HG02943 (cell line): Measurements from ENCODE around the gene CITED4.

ENCODE experiments used
- ATAC-seq: cut with Tn5 transposase; IDR thresholded peaks from one replicate; pipeline ENCODE4 v1.9.1; 2021; ENCODE audit warnings: mild to moderate bottlenecking, low read depth, moderate library complexity; ENCODE audit not compliant: unreplicated experiment

CITED4 gene

DNA sequence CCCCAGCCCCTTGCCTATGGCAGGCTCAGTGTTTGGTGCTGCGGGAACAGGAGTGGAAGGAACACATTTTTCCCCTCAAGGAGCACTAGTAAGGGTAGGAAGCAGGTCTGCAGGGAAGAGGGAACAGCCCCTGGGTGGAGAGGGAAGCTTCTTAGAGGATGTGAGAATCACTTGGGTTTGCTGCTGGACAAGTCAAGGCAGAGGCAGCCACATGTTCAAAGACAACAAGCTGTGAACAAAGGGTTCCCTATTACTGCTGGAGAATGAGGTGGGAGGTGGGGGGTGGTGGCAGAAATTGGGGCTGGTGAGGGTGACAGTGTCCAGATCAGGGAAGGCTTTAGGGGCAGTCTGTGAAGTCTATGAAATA, 24.8 kb upstream of the CITED4 start:
- ATAC-seq, result no peak

- no peak for ATAC-seq
Measured at GRCh38 chr1:40886318-40887011, 24.3 kb upstream of the CITED4 start.

GRCh38 chr1:40884055-40884795, 22.1 kb upstream of the CITED4 start:
- ATAC-seq, result no peak

DNA sequence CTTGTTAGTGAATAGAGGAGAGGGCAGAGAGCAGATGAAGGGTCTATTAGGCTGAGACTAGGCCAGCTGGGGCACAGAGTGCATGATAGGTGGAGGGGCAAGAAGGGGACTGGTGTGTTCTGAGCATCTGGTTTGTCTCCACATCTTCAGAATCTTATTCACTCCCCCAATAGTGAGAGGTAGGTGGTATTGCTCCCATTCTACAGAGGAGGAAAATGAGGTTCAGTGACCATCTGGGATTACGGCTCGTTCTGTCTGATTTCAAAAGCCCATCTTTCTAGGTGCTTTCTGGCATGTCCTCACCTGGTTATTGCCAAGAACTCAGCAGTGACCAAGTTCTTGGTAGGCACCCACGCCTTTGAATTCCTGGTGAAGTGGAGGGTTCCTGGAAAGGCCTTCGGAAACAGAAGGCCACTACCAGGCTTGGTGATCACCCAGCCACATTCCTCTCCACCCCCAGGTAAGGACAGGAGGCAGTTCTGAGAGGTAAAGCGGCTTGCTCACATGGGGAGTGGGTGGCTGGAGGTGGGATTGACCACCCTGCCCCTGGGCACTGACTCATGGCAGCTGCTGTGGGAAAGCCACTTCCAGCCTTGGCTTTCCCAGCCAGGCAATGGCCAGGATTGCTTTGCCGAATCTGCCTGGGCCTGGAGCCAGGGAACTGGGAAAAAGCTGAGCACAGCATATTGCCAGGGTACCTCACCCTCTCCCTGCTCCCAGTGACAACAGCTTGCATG, 18.8 kb upstream of the CITED4 start:
- no peak for ATAC-seq

GRCh38 chr1:40879482-40880175, 17.5 kb upstream of the CITED4 start:
- no peak for ATAC-seq

GRCh38 chr1:40878906-40879305, 16.7 kb upstream of the CITED4 start:
- ATAC-seq, result no peak

DNA sequence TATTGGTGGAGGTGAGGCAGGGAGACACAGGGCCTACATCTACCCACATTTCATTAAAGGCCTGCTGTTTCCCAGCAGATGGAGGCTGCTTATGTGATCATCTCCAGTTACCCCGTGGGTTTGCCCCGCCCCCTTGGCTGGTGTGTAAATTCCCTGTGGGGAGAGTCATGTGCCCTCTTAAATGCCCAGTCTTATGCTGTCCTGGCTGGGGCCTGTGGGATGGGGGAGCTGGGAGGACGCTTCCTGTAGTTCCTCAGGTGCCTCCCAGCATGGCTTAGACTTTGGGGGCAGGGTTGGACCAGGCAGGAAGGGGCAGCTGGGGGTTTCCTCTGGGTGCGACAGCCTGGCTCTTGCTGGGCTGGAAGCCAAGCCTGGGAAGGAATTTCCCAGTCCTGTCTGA, 15.5 kb upstream of the CITED4 start:
- ATAC-seq, result no peak

DNA sequence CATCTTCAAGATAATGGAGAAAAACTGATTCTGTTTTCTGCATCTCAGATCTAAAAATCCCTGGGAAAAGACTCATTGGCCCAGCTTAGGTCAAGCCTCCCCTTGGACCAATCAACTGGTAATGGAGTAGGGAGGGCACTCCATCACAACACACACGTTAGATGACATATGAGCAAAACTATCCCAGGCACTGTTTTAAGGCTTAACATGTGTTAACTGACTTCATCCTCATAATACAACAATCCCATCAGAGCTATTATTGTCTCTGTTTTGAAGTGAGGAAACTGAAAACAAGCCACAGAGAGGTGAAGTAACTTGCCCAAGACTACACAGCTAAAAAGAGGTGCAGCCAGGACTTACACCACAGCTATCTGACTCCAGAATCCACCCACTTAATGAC, 14.7 kb upstream of the CITED4 start:
- ATAC-seq, result no peak

- no peak for ATAC-seq
Measured at GRCh38 chr1:40876436-40876761, 14.2 kb upstream of the CITED4 start.

- no peak for ATAC-seq
Measured at GRCh38 chr1:40873863-40874472, 11.8 kb upstream of the CITED4 start.

DNA sequence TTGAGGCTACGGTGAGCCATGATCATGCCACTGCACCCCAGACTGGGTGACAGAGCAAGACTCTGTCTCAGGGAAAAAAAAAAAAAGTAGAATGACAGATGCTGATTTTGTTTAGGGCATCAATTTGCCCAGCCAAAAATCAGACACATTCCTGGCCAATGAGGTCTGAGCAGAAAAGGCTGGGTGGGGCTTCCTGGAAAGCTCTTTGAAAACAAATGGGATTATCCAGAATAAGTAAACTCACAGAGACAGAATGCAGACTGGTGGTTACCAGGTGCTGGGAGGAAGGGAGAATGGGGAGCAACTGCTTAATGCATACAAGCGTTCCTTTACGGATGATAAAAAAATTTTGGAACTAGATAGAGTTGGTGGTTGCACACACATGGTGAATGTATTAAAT, 10.1 kb upstream of the CITED4 start:
- ATAC-seq, result no peak

- no peak for ATAC-seq
Measured at GRCh38 chr1:40870135-40870728, 8.1 kb upstream of the CITED4 start.

DNA sequence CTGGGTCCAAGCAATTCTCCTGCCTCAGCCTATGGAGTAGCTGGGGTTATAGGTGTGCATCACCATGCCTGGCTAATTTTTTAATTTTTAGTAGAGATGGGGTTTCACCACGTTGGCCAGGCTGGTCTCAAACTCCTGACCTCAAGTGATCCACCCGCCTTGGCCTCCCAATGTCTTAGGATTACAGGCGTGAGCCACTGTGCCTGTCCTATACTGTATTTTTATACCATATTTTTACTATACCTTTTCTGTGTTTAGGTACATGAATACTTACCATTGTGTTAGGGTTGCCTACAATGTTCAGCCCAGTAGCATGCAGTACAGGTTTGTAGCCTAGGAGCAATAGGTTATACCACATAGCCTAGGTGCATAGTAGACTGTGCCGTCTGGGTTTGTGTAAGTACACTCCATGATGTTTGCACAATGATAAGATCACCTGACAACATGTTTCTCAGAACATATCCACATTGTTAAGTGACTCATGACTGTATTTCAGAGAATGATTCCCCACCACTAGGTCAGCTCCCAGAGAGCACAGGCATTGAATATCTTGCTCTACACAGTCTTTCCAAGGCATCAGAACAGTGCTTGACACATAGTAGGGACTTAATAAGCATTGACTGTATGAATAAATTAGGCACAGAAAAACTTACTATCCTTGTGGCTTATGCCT, 6.0 kb upstream of the CITED4 start:
- no peak for ATAC-seq

DNA sequence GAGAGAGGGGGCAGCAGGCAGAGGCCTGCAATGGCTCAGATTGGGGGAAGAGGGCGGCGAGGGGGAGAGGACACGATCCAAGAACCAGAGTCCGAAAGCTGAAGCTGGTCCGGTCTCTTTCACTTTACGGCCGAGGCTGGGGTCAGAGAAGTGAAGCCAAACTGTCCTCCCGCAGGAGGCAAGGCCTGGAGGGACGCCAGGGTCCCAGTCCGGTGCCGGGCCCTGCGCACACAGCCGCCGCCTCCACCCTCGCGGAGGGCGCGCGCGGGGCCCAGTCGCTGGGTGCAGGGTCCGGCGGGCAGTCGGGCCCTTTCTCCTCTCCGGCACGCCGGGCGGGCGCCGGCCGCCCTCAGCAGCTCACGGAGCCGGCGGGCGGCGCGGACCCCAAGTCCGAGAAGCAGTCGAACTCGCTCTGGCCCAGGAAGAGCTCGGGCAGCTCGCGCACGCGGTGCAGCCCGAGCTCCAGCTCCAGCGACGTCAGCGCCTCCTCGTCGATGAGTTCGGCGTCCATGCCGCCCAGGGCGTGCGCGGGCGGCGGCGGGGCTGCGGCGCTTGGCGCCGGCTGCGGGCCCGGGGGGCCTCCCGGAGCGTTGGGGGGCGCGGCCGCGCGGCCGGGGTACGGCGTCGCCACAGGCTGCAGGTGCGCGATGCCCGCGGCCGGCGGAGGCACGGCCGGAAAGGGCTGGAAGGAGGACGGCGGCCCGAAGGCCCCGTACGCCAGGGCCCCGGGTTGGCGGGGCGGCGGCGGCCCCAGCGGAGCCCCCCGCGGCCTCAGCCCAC, 749 bp downstream of the CITED4 start:
- ATAC-seq, result no peak

GRCh38 chr1:40860706-40861223, 1.4 kb downstream of the CITED4 start:
- no peak for ATAC-seq

- no peak for ATAC-seq
Measured at GRCh38 chr1:40858856-40859416, 3.2 kb downstream of the CITED4 start.

GRCh38 chr1:40857737-40858136, 4.4 kb downstream of the CITED4 start:
- ATAC-seq, result no peak

DNA sequence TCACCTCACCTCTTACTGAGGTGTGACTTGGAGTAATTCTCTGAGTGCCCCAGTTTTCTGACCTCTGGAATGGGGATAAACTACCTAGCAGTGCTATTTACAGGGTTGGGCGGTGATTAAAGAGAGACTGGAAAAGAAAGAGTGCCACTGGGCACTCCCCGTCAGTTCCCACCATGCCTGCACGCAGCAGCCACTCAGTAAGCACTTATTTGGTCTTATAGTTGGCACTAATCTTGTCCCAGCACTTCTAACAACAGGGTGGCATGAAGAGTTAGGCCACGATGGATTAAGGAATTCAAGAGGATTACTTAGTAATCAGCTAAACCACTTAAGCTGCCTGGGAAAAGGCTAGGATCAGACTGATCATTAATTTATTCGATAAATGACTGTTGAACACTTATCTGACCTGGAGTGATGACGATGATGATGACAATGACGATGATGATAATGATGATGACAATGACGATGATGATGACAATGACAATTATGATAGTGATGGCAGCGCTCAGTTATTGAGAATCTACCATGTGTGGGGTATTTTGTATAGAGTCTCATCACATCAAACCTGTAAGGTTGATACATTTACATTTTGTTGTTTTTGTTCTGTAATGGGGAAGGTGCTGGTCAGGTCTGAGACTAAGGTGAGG, 5.4 kb downstream of the CITED4 start:
- ATAC-seq, result no peak
